HG03432 (cell line): ENCODE data around the gene C16orf89.
"Not testable (repeated sequence)": the region's sequence is repeated elsewhere in the genome, so short reads cannot be mapped to it uniquely, and the experiment has no call there.

Experiments
- ATAC-seq: cut with Tn5 transposase; IDR thresholded peaks from one replicate; pipeline ENCODE4 v1.9.1; 2021; ENCODE audit warnings: mild to moderate bottlenecking, moderate library complexity; ENCODE audit not compliant: unreplicated experiment

The C16orf89 gene

GRCh38 chr16:5085716-5086115 is 20.0 kb upstream of the C16orf89 start:
- not testable (repeated sequence) for ATAC-seq

GRCh38 chr16:5084802-5085201 is 19.0 kb upstream of the C16orf89 start:
- not testable (repeated sequence) for ATAC-seq

- not testable (repeated sequence) for ATAC-seq
These were observed 18.5 kb upstream of the C16orf89 start for GRCh38 chr16:5084099-5084731.

- not testable (repeated sequence) for ATAC-seq
These were observed 17.9 kb upstream of the C16orf89 start for GRCh38 chr16:5083646-5084045.

GRCh38 chr16:5080996-5081395 is 15.2 kb upstream of the C16orf89 start:
- not testable (repeated sequence) for ATAC-seq

- not testable (repeated sequence) for ATAC-seq
These were observed 14.7 kb upstream of the C16orf89 start for GRCh38 chr16:5080461-5080860.

- no peak for ATAC-seq
These were observed 12.9 kb upstream of the C16orf89 start for GRCh38 chr16:5078626-5079025.

GRCh38 chr16:5077304-5077703 is 11.5 kb upstream of the C16orf89 start:
- ATAC-seq: no peak

GRCh38 chr16:5075637-5076036 is 9.9 kb upstream of the C16orf89 start:
- no peak for ATAC-seq

GRCh38 chr16:5073771-5074170 is 8.0 kb upstream of the C16orf89 start:
- not testable (repeated sequence) for ATAC-seq

GRCh38 chr16:5073279-5073629 is 7.5 kb upstream of the C16orf89 start:
- ATAC-seq: no peak

- no peak for ATAC-seq
These were observed 6.8 kb upstream of the C16orf89 start for GRCh38 chr16:5072334-5073278.

GRCh38 chr16:5071681-5072333 is 6.1 kb upstream of the C16orf89 start, which contains the start of gene ALG1:
Gene ALG1, plus strand, starts transcription at chr16:5071843. Its CDS starts 7 bp downstream, at chr16:5071850.
- peak; percentile 93 for ATAC-seq

GRCh38 chr16:5071341-5071680 is 5.6 kb upstream of the C16orf89 start:
- ATAC-seq: no peak

- ATAC-seq: no peak
These were observed 4.9 kb upstream of the C16orf89 start for GRCh38 chr16:5070431-5071186.

GRCh38 chr16:5069854-5070253 is 4.1 kb upstream of the C16orf89 start:
- no peak for ATAC-seq

GRCh38 chr16:5069048-5069447 is 3.3 kb upstream of the C16orf89 start:
- ATAC-seq: no peak

GRCh38 chr16:5066511-5066910 is 755 bp upstream of the C16orf89 start:
- ATAC-seq: no peak

- ATAC-seq: no peak
These were observed 430 bp downstream of the C16orf89 start for GRCh38 chr16:5065326-5065725.

GRCh38 chr16:5064915-5065314 is 841 bp downstream of the C16orf89 start:
- no peak for ATAC-seq
